ENCODE results near the gene LRP8.

Gene LRP8

DNA sequence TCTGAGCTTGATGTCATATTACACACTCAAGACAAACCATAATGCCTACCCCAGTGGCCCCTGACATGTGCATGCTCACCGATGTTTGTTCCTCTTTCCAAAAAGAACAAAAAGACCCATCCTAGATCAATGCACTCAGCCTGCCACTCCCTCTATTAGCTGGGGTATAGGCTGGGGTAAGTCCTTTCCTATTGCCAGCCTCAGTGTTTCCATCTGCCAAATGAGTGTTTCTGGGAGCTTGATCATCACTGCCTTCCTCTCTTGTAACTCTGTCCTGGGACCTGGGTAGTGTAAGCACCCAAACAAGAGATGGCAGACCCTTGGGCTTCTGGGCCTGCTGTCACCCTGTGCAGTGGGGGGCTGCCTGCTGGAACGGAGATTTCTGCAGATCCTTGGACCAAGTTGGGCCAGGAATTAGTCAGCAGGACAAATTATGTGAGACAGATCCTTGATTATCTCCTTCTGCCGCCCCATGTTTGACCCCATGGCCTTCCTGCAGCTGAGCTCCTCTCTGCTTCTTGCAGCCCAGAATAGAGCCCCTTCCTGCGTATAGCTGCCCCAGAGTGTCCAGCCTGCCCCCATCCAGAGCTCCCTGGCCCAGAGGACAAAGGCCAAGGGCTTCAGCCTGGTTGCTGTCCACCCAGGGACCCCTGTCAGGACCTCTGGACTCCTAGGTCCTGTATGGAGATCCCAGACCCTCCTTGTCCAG is 31.5 kb upstream of the LRP8 start:
- DNase-seq = no peak

DNA sequence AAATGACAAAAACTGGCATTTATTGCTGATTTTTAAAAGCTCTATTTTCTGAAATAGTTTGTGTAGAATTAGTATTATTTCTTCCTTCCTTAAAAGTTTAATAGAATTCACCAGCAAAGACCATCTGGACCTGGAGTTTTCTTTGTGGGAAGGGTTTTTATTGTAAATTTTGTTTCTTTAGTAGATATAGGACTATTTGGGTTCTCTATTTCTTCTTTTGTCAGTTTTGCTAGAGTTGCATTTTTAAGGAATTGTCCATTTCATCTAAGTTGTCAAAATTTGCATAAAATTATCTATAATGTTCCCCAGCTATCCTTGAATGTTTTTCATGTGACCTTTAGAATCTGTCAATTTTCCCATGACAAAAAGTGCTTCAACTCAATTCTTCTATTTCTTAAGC is 28.8 kb upstream of the LRP8 start:
- DNase-seq = no peak

DNA sequence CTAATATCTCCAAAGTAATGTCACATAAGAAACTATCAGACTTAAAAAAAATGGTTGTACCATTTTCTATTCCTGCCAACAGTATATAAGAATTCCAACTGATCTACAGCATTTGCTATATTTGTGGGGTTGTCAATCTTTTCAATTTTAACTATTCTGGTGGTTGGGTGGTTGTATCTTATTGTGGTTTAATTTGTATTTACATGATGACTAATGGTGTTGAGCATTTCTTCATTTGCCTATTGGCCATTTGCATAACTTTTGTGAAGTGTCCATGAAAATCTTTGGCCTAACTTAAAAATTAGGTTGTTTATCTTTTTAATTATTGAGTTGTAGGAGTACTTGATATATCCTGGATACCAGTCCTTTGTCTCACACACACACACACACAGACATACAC is 26.2 kb upstream of the LRP8 start:
- DNase-seq = no peak

DNA sequence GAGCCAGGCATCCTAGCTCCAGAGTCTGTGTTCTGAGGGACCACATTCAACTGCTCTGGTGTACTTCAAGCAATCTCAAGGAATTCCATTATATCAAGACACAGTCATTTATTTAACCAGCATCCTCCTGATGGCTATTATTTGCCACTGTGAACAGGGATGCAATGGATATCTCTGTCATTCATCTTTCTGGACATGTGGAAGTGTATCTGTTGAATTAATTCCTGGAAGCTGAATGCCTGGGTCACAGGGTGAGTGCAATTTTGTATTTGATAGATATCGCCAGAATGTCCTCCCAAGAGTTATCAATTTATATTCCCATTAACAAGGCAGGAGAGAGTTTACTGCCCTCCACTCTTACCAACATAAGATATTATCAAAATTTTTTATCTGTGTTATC is 24.7 kb upstream of the LRP8 start:
- no peak for DNase-seq

DNA sequence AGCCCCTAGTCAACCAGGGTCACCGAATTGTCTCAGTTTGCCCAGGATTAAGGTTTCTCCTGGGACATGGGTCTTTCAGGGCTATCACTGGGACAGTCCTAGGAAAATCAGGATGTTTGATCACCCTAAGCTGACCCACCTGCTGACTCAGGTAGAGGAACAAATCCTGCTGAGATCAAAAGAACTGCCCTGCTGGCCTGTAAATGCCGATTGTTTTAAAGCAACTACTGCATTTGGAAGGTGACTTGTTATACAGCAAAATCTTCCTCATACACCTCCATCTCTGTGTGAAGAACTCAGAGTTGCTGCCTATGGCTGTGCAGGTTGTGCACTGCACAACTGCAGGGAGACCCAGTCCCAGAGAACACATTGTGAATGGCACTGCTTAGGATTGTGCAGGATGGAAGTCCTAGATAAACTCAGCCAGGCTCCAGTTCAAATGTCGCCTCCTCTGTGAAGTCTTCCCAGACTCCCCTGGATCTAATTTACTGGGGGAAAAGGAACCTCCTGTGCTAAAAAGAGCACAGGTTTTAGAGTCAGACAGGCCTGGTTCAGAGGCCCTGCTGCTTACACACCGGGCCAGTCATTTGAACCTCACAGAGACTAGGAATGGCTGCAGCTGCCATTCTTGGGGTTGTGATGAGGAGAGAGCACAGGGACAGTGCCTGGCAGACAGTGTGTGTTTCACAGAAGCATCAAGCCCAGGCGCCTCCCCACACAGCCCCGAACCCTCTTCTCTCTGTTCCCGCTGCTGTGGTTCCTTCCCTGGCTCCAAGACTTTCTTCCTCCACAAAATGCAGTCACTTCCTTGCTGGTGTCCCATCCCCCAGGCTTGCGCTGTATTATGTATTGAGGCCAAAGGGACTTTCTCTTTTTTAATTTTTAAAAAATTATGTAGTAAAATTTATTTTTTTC is 23.2 kb upstream of the LRP8 start:
- DNase-seq = no peak

DNA sequence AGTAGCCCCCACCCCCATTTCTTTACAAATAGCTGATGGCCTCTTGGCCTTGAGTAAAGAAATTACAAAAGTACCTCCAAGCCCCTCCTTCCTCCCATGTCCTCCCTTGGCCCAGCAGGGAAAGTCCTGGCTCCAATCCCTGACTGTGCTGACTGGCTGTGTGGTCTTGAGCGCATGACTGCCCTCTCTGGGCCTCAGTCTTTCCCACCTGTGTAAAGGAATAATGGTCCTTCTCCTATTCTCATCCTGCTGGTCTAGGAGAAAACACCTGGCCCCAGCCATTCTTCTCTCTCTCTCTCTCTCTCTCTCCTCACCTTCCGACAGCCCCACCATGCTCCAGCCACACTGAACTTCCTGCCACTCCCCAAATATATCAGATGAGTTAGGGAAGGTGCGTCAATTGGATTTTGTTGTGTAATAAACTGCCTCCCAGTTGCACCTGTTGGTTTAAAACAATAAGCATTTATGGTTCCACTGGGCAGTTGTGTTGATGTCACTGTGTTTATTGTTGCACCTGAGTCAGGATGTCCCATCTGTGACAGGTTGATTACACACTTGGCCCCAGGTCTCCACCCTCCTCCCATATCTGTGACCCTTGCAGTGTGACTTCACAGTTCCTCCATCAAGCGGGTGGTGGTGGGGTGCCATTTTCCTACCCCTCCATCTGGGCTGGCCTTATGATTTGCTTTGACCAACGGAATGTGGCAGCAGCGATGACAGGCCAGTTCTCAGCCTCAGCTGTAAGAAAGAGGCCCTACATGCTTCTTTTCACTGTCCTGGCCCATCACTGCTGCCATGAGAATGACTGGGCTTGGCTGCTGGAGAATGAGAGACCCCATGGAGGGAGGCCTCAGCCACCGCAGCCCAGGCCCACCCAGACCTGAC is 22.3 kb upstream of the LRP8 start:
- no peak for DNase-seq

DNA sequence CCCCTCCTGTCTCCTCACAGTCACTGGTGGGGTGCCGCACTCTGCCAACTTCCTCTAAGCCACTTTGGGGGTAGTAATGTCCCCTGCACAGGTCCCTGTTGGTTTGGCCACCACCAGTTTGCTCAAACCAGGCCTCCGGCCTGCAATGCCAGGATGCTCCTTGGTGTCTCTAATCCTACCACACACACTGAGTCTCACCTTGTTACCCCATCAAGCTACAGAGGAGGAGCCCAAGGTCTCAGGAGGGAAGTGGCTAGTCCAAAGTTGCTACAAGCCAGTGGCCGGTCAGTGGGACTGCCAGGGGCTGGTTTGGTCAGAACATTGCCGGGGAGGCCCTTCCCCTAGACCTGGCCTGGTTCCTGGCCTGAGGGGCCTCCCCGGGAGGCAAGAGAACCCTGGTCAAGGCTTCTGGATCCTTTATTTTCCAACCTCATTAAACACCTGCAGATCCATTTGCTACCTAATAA is 21.5 kb upstream of the LRP8 start:
- no peak for DNase-seq

DNA sequence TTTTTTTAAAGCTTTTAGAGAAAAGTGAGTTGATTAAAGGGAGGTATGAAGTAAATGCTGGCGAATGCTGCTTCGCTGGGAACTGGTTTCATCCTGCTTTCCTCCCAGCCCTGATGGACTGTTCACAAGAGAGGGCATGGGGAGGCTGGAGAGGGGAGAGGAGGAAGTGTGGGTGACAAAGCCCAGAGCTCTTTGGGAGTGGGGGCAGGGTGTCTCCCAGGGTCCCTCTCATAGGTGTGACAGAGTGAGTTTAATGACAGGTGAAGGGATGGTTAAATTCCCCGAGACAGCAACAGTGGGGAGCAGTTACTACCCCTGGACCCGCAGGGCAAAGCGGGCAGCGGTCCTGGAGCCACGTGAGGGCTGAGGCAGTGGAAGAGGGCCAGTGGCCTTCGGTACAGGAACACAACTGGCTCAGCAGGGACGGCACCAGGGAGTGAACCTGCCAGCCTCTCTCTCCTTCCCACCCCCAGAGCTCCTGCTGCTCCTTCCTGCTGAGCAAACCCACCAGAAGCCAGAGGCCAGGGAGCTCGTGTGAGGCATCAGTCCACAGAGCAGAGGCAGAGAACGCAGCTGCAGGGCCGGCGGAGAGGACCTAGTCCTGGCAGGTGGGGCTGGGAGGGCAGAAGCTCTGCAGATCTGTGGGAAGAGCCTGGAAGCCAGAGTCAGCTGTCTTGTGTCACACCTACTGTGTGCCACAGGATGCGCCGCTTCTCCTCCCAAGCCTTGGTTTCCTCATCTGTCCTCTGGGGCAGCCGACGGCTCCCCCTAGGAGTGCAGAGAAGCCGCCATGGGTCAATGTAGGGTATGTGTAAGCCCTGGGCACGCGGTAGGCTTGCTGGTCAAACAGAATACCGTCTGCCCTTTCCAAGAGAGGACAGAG is 20.9 kb upstream of the LRP8 start:
- DNase-seq = no peak

DNA sequence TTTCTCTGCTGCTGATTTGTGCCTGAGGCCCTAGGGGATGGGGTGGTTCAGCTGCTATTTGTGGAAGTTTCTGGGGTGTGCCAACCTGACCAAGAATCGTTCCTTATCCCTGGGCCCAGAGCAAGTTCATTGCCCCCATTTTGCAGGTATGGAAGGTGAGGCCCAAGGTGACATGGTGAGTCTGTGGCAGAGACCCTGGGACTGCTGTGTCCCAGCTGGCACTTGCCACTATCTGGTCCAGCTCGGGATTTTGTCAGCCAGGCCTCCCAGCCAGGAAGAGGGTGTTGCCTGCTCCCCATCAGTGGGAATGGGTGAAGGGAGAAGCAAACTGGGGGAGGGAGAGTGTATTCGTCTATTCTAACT is 18.9 kb upstream of the LRP8 start:
- DNase-seq = no peak

DNA sequence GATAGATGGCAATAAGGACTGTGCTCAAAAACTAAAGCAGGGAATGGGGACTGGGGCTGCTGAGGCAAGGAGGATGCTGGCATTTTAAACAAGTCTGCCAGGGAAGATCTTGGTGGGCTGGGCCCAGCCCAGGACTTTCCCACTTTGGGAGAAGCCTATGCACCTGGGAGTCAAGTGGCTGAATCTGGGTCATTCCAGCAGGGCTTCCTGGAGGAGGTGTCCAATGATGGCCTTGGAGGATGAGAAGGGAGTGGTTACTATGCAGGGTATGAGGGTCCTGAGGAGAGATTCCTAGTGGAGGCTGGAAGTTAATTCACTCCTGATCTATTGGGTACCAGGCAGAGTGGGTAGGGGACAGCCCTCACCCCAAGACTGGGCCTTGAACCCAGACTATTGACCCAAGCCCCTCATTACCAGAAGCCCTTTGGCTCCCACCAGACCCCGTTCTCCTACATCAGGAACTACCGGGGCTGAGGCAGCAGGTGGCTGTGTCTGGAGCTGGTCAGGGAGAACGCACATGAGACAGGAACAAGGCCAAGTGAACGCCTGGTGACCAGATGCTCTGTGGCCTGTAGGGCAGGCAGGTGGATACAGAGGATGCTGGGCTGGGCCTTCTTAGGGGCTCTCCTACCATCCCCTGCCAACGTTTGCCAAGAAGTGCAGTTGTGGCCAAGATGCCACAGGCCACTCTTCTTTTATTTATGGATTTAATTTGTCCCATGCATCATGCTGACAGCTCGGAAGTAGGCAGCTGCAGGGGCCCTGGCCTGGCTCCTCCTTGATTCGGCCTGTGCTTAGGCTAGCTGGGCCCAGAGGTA is 18.3 kb upstream of the LRP8 start:
- DNase-seq = no peak

DNA sequence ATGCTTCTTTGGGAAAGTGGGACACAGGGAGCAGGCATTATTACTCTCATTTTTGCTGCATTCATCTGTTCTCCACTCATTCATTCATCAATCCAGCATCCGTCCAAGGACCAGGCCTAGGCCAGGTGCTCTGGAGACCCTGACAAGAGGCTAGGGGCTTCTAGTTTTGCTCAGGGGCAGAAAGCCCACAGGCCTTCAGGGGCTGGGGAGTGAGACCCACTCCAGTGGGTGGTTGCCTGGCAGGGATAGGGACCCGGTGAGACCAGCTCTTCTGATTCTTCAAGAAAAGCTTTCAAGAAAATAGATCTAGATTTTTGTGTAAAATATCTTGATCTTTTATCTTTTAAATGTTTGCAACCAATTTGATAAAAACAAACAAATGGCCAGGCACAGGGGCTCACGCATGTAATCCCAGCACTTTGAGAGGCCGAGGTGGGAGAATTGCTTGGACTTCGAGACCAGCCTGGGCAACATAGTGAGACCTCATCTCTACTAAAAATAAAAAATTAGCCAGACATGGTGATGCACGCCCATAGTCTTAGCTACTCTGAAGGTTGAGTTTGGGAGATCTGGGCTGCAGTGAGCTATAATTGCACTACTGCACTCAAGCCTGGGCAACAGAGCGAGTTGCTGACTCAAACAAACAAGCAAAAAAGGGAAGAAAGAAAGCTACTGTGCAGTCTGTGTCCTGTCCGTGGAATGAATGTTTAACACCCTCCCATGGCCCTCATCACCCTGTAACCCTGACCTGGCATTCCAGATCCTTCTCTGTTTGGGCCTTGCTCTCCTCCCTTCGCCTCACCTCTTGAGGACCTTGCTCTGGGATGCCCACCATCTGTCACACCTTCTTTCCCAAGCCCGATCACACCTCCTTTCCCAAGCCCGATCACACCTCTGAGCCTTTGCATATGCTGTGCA is 17.3 kb upstream of the LRP8 start:
- no peak for DNase-seq

DNA sequence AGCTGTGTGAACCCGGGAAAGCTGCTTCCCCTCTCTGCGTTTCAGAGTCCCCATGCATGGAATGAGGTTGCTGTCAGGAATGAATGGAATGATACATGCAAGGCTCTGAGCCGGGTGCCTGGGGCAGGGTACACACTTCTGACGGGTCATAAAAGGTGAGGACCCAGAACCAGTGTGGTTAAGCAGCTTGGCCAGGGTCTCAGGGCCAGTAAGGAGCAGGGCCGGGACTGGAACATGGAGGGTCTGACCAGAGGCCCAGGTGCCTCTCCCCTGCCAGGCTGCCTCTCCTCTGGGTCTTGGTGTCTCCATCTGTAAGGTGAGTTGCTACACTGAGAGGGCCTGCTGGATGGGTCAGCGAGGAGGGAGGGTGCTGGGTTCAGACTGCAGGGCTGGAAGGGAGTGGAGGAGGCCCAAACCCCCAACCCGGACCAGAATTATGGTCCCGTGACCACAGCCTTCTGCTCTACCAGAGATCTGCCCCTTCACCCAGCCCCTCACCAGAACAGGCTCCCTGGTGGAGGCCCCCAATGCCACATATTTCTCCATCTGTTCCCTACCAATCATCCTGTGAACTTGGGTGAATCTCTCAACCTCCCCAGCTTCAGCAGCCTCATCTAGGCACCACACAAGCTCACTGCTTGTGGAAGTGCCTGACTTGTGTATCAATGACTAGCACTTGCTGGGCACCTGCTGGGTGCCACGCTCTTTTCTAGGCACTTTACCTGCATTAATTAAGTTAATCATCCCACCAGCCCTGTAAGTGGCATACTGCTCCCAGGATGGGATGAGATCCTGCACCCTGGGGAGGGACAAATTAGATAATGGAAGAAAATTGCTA is 16.2 kb upstream of the LRP8 start:
- DNase-seq = no peak

DNA sequence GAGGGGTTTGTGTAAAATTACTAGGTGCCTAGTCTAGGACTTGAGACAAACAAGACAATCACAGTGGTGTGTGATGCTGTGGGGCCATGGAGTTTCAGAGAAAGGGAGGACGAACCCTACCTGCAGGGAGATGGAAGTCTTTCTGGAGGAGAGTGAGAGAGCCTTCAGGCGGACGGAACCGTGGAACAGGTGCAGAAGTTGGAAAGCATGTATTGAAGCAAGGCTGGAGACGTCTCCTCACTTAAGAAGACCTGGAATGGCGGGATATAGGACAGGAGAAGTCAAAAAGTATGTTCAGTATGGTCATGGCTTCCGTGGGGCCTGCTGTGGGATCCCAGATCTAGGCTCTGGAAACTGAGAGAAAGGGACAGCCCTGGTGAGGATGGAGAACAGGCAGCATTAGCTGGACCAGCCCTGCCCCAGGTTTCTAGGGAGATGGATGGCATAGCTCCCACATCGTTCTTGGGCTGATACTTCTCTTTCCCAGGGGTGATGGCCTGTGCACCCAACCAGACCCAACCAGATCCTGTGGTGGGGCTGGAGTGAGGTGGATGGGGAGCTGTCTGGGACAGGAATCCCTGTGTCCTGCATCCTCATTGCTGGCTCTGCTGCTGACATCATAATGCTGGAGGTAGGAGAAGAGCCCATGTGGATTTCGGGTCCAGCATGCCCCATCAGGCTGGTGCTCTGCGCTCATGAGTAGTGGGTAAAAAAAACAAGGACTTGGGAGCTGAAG is 15.0 kb upstream of the LRP8 start:
- no peak for DNase-seq

DNA sequence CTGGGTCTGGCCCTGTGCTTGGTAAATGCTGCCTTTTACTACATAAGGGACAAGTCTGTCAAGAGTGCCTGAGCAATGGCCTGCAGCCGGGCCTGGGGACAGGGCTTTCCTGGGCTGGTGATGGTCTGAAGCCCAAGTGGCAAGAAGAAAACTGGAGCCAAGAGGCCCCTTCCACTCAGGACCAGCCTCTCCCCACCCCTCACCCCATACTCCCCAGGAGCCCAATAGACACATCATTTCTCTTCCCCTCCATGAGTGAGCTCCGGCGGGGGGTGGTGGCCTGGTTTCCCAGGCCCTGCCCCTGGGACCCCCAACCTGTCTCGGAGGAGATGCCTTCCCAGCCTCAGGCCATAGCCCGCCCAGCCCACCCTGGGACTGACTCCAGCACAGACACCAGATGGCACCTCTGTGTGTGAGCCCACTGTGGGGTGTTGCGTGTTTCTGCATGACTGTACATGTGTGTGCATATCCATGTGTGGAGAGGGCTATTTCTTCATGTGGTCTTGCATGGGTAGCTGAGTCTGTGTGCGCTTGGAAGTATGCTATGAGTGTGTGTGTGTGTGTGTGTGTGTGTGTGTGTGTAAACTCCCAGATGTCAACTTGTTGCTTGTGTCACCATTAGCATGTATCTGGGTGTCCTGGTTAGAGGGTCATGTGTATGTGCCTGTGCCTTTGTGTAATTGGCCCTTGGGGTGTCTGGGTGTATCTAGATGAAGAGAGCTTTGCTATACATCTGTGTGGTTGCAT is 14.3 kb upstream of the LRP8 start:
- DNase-seq = no peak

DNA sequence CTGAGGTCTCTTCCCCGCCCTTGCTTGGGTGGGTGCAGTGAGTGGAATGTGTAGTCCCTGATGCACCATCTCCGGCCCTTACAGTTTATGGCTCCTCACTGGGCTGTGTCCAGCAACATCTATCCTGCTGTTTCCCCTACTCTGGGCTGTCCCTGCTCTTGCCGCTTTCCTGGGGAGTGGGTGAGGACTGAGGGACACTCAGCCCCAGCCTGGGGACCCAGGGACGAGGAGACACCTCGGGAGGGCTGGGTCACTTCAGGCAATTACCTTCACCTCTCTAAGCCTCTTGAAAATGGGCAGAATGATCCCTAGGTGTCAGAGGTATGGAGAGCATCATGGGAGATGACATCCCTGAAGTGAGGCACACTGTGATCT is 13.6 kb upstream of the LRP8 start:
- no peak for DNase-seq

DNA sequence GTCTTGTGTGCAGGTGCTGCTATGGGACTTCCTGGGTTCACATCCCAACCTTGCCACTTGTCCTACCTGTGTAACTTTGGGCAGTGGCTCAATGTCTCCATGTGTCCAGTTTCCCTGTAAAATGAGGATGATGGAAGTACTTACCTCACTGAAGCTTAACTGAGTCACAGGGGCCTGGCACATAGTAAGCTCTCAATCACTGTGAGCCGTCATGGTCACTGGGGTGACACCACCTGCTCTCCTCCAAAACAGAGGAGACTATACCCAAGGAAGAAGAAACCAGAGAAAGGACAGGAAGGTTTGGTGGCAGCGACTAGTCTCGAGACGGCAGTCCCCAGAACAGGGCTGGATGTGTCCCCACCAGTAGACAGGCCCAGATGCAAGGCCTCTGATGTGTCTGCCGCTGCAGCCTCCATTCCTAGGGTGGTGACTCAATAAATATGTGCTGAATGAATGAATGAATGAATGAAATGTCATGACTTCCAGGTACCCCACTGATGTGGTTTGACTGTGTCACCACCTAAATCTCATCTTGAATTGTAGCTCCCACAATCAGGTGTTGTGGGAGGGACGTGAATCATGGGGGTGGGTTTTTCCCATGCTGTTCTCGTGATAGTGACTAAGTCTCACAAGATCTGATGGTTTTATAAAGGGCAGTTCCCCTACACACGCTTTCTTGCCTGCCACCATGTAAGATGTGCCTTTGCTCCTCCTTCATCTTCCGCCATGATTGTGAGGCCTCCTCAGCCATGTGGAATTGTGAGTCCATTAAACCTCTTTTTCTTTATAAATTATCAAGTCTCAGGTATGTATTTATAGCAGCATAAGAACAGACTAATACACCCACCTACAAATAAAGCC is 13.0 kb upstream of the LRP8 start:
- no peak for DNase-seq

Data from activated CD4-positive, alpha-beta T cell treated with anti-CD3 and anti-CD28 coated beads, Interleukin-2, amount 50 U/mL, for 1 hour (primary cell).